ENCODE measurements around the gene NSD2.
"Not testable (repeated sequence)": the region's sequence is repeated elsewhere in the genome, so short reads cannot be mapped to it uniquely, and the experiment has no call there.

NSD2 gene

GRCh38 chr4:1842339-1842895, 28.8 kb upstream of the NSD2 start:
- DNase-seq (ENCODE audit: low read depth) = no peak

- peak; percentile 64 for DNase-seq (ENCODE audit: low read depth)
Observed at GRCh38 chr4:1842993-1843448, 28.2 kb upstream of the NSD2 start.

GRCh38 chr4:1843852-1844251, 27.3 kb upstream of the NSD2 start:
- DNase-seq (ENCODE audit: low read depth) = no peak

- DNase-seq (ENCODE audit: low read depth) = not testable (repeated sequence)
Observed at GRCh38 chr4:1844618-1845017, 26.6 kb upstream of the NSD2 start.

- DNase-seq (ENCODE audit: low read depth) = no peak
Observed at GRCh38 chr4:1846580-1846979, 24.6 kb upstream of the NSD2 start.

- DNase-seq (ENCODE audit: low read depth) = no peak
Observed at GRCh38 chr4:1850276-1850675, 20.9 kb upstream of the NSD2 start.

GRCh38 chr4:1851160-1851559, 20.0 kb upstream of the NSD2 start:
- DNase-seq (ENCODE audit: low read depth) = no peak

- no peak for DNase-seq (ENCODE audit: low read depth)
Observed at GRCh38 chr4:1851575-1852410, 19.4 kb upstream of the NSD2 start.

GRCh38 chr4:1852904-1853623, 18.1 kb upstream of the NSD2 start:
- no peak for DNase-seq (ENCODE audit: low read depth)

GRCh38 chr4:1854752-1855151, 16.4 kb upstream of the NSD2 start:
- no peak for DNase-seq (ENCODE audit: low read depth)

GRCh38 chr4:1855333-1856070, 15.7 kb upstream of the NSD2 start:
- DNase-seq (ENCODE audit: low read depth) = no peak

- peak; percentile 94 for DNase-seq (ENCODE audit: low read depth)
Observed at GRCh38 chr4:1856071-1856942, 14.9 kb upstream of the NSD2 start, which contains the start of gene LETM1. Gene LETM1, minus strand, starts transcription at chr4:1856156. Its CDS starts 206 bp downstream, at chr4:1855950.

- DNase-seq (ENCODE audit: low read depth) = no peak
Observed at GRCh38 chr4:1856943-1857699, 14.1 kb upstream of the NSD2 start.

- DNase-seq (ENCODE audit: low read depth) = no peak
Observed at GRCh38 chr4:1857931-1858330, 13.3 kb upstream of the NSD2 start.

GRCh38 chr4:1859389-1859753, 11.8 kb upstream of the NSD2 start:
- no peak for DNase-seq (ENCODE audit: low read depth)

GRCh38 chr4:1862055-1862911, 8.9 kb upstream of the NSD2 start:
- DNase-seq (ENCODE audit: low read depth) = no peak

GRCh38 chr4:1862961-1863296, 8.3 kb upstream of the NSD2 start:
- DNase-seq (ENCODE audit: low read depth) = no peak

GRCh38 chr4:1863297-1864033, 7.7 kb upstream of the NSD2 start:
- no peak for DNase-seq (ENCODE audit: low read depth)

All from fibroblast of the conjunctiva (primary cell).